Limb (tissue), 2 donors: ENCODE measurements around the gene TNFRSF4.
"Not testable (repeated sequence)": the region's sequence is repeated elsewhere in the genome, so short reads cannot be mapped to it uniquely, and the experiment has no call there.

ENCODE experiments used
- DNase-seq, 2 donors: peaks; one replicate each; pipeline ENCODE4 v3.0.0-alpha.2; 2016; ENCODE audit errors: extremely low spot score in 2 of 2

Gene TNFRSF4

DNA sequence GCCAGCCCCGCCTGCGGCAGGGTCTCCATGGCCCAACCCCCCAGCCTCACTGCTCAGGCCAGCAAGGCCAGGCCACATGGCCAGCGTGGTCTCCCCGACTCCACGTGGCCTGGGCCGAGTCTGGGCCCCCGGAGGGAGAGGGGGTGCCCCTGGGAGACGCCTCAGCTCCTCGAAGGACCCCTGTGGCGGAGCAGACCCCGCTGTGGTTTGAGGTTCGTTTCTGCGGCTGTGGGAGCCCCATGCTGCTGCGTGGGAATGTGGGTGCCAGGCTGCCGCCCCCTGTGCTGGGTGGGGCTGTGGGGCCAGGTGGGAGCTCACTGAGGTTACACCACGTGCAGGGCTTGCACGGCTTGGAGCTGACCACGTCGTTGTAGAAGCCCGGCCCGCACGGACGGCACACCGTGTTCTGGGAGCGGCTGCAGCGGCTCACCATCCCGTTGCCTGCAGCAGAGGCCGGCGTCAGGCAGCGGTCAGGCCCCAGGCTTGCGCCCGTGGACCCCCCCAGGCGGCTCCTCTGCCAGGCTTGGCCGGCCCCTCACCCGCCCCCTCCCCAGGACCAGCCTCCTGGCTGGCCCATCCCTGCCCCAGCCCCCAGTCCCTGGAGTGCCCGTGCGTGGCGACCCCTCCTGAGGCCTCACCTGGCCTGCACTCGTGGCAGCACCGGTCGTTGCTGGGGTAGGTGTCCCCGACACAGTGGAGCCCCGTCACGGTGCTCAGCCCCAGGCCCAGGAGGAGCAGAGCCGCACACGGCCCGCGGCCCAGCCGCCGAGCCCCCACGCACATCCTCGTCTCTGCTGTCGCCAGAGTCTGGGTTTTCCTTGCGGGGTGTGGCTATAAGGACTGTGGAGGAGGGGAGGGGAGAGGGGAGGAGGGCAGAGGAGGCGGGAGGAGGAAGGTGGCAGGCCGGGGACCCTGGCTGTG lies at the start of gene TNFRSF4:
Gene TNFRSF4 (minus strand): TSS at position 809 of the 921 bp plus-strand sequence. CDS start 26 bp downstream, at position 783.
- no peak for DNase-seq

DNA sequence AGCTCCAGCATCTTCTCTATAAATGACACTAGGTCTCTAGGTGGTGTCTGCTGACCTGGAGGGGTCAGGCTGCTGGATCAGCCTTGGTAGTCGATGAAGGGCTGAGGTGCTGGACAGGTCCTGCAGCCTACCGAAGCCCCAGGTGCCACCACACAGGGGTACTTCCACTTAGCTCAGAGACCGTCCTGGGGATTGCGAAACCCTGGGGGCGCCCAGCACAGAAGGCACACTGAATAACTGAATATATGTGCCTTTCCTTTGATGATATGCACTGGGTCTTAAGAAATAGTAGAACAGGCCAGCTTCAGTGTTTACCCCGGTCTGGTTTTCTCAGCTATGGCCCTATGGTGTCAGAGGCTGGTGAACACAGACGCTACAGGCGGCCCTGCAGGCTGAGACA lies 48.8 kb upstream of the TNFRSF4 start:
- DNase-seq, result no peak

DNA sequence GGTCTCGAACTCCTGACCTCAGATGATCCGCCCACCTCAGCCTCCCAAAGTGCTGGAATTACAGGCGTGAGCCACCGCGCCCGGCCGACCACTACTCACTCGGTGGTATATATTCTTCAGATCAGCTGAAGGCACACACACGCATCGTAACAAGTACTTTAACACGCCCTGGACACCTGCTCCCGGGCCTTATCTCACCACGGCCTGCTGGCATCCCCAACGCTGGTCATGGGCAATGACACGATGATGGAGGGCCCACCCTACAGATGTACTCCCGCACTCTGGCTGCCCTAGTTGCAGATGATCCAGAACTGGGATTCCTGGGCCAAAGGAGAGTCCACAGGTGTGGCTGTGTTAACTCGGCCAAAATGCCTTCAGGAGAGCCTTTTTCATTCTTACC lies 48.1 kb upstream of the TNFRSF4 start:
- no peak for DNase-seq

DNA sequence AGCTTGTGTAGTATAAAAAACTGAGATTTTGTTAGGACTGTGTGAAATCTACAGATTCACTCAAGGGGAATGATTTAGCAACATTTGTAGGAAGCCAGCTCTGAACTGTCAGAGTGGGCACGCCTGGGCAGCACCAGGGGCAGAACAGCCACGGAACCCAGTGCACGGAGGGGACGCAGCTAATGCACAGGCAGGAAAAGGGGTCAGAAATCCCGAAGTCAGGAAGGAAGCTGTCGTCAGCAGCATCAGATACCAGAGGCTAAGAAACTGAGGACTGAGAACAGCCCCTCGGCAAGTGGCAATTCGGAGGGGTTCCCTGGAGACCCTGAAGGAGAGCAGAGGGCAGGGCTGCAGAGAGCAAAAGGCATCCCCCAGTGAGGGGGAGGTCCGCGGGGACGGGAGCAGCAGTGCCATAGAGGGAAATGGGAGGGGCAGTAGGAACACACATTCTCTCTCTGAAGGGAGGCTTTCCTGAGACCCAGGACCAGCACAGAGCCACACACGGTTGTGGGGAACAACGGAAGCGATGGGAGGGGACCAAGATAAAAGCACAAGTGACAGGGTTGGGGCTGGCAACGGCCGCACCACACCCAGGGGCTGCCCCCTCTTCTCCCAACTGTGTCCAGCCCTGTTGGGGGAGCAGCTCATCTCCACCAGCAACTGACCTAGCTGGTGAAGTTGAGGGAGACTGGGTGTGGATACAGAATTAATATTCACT lies 47.0 kb upstream of the TNFRSF4 start:
- no peak for DNase-seq

DNA sequence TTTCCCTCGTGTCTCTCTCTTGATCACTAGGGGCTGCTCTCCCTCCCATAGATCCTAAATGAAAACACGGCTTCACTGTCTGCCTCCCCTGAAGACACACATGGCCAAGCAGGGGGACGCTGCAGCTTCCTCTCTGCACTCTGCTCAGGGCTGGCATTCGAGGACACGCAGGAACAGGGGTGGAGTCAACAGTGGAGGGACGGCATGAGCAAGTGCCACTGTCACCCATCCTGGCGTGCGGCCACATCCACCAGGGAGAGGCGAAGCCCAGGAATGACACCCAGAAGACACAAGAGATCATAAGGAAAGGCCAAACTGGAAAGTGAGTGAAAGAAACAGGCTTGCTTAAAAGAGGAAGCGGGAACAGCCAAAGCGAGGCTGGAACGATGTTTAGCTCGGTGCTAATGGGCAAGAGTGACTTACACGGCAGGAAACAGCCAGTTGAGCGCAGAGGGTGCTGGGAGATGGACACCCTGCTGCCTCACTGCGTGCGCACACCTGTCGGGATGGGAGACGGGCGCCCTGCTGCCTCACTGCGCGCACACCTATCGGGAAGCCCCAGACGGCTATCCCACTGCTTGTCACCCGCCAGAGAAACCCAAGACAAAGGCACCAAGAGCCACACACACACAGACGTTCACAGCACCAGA lies 46.1 kb upstream of the TNFRSF4 start:
- no peak for DNase-seq

DNA sequence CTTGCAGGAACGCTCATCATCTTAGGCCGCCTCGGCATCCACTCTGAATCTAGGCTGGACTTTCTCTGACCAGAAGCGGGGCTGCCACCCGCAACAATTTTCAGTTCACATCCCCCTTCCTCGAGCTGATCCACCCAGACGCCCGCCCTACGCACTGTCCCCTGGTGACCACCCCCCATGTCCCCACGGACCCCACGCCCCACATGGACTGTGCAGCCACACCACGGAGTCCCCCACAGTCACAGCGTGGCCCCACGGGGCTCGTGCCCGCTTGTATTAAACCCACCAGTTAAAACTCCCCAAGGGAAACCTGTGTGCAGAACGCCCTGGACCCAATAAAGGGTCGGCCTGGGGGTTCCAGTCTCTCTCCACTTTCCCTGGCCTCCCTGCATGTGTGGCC lies 45.6 kb upstream of the TNFRSF4 start:
- DNase-seq, result no peak

DNA sequence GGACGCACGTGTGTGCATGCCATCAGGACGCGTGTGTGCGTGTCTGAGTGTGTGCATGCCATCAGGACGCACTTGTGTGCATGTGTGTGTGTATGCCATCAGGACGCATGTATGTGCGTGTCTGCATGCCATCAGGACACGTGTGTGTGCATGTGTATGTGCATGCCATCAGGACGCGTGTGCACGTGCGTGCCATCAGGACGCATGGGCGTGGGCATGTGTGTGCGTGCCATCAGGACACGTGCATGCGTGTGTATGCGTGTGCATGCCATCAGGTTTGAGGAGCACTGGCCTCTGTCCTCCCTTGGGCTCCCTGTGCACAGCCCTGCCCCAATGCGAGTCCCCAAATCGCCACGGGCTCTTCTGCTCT lies 45.2 kb upstream of the TNFRSF4 start:
- no peak for DNase-seq

DNA sequence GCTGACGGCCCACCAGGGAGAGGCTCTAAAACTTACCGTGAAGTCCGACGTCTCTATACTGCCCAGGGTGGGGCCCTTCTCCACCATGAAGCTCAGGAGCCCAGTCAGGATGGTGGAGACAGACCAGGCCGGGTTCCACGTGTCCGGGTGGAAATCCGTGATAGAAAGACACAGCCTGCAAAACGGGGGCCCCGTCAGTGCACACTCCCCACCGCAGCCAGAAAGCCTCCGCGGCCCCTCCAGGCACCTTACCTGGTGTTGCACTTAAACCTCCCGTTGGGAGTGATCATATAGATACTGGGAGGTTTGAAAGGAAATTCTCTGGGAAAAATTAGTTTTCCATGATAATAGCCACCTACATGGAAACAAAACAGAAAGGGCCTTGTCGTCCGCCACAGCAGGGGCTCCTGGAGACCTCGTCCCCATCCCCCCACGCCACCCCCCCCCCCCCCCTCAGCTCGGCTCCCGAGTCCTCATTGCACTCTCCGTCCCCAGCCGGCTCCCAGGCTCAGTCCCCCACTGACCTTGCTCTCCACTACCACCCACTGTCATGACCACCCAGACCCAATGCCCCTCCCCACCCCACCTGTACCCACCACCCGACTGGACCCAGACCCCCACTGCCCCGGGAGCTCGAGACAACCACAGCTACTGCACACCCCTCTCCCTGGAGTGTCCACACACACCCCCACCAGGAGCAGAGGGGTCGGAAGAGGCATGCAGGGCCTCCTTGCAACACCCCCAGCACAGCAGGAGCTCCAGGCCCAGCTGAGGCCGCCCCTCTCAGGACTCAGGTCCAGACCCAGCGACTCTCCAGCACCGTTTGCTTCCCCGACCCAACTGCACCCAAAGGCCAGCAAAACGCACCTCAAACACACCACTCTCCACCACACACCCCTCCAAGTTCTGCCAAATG lies 43.3 kb upstream of the TNFRSF4 start:
- no peak for DNase-seq

DNA sequence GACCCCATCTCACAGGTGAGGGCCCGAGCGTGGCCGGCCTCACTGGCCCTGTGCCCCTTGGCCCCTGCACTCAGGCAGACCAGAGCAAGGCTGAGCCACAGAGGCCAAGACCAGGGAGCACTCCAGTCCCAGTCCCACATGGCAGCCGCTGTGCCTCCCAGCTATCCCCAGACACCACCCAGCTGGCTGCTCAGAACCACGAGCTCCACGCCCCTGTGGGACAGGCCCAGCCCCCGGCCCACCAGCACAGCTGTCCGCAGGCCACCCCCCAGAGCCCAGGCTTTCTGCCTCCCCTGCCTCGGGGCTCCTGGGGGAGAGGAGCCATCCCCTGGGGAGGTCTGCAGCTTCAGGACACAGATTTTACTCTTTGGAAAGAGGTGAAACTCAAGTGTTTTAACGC lies 41.7 kb upstream of the TNFRSF4 start:
- DNase-seq, result no peak

DNA sequence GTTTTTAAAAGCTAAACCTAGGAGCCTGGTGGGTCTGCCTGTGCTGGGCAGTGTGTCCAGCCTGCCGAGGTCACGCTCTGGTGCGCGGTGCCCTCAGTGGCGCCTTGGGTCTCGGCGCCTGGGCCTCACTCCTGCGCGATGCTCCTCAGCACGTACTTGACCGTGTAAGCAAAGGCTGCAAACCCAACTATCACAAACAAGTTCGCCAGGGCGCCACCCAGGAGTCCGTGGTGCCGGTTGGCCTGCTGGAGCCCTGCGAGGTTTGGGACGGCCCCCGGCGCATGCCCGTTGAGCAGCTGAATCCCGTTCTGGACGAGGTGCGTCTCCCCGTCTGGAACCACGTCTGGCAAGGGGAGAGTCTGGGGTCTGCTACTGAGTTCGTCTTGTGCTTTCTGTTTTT lies 41.1 kb upstream of the TNFRSF4 start:
- DNase-seq, result no peak

DNA sequence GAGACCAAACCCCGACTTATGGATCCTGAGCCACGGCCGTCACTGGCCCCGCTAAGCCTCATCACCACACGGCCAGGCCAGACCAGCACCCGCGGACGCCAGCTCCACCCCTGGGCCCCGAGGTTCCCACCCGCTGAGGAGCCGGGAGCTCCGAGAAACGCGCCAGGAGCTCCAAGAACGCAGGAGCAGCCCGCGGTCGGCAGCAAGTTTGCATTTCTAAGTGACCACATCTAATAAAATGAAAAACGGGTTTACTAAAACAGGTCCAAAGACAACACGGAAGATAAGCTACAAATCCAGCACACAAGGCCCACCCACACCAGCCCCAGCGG lies 40.7 kb upstream of the TNFRSF4 start:
- no peak for DNase-seq

DNA sequence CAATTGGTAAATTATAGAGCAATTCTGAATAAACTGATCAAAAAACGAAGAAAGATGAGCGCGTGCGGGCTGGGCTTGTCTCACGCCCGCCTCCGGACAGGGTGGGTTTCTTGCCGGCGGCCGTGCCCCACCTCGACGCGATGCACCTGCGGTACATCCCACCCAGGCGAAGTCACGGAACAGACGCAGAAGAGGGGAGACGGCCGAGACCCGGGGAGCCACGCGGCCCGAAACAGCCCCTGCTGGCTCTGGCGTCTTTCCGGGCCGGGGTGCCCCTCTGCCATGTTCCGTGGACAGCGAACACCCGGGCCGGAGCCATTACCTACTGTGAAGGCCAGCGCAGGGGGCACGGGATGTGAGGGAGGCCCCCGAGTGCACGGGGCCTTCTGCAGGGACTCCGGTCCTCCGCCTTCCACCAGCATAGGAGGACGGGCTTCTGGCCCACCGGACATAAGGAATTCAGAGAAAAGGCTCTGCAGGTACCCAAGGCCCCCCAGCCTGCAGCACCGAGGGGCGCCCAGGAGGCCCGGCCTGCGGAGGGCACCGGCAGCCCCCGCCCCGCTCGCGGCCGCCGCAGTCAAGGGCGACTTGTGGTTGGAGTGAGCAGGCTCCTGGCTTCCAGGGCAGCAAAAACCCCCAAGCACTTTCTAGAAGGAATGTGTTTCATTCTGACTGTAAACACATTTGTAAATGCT lies 40.2 kb upstream of the TNFRSF4 start:
- no peak for DNase-seq

DNA sequence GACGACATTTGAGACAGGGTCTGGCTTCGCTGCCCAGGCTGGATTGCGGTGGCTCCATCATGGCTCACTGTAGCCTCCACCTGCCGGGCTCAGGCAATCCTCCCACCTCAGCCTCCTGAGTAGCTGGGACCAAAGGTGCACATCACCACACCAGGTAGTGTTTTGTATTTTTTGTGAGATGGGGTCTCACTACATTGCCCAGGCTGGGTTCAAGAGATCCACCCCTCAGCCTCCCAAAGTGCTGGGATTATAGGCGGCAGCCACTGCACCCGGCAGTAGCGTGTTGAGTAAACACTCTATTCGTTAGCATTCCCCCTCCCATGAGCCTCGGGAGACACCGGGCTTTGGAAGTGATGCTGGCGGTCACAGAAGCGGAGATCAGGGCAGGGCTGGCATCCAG lies 39.4 kb upstream of the TNFRSF4 start:
- DNase-seq, result no peak

DNA sequence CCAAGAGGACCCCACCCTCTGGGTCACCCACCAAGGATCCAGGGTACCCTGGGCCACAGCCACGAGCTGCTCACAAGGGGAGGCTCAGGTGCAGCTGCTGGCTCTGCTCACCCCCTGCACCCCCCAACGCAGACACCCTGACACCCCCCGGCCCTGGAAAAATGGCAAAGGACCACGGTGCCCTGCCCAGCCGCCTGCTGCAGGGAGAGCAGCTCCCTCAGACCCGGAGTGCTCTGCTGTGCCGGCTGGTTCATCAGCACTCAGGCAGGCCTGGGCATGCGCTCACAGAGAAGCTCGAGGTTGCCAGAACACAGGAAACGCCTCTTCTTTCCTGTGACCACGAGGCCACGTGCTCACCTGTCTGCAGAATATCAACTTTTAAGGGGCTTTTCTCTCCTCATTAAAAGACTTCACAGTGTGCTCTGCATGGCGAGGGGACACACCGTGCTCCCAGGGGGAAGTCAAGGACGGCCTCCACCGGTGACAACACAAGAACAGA lies 36.9 kb upstream of the TNFRSF4 start:
- no peak for DNase-seq

DNA sequence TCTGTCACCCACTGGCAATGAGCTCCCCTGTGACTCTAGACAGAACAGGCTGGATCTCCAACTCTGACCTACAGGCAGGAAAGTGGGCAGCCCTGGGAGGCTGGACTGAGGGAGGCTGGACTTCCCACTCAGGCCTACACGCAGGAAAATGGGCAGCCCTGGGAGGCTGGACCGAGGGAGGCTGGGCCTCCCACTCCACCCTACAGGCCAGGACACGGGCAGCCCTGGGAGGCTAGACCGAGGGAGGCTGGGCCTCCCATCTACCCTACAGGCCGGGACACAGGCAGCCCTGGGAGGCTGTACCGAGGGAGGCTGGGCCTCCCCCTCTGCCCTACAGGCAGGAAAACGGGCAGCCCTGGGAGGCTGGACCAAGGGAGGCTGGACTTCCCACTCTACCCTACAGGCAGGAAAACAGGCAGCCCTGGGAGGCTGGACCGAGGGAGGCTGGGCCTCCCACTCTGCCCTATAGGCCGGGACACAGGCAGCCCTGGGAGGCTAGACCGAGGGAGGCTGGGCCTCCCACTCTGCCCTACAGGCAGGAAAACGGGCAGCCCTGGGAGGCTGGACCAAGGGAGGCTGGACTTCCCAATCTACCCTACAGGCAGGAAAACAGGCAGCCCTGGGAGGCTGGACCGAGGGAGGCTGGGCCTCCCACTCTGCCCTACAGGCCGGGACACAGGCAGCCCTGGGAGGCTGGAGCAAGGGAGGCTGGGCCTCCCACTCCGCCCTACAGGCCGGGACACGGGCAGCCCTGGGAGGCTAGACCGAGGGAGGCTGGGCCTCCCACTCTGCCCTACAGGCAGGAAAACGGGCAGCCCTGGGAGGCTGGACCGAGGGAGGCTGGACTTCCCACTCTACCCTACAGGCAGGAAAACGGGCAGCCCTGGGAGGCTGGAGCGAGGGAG lies 34.3 kb upstream of the TNFRSF4 start:
- DNase-seq, result not testable (repeated sequence)

DNA sequence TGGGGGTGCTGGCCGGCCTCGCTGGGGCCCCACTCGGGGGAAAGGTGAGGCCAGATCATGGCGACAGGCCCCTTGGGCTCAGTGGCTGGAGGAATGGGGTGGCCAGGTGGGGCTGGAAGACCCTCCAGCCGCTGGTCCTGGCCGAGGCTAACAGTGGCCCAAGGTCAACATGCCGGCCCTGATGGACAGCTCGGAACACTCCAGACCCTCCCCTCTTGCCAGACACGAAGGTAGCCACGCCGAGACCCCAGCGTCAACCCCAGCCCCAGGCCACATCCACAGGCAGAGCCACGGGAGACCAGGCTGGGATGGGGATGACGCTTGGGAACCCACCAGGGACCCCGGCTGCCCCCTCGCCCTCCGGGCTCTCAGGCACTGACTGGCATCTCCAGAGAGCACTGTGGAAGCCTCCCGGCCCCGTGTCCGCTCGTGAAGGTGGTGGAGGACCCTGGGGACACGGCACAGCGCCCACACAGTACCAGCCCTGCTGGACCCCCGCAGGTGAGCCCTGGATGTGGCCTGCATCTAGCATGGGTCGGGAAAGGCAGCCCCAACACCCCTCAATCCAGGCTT lies 33.5 kb upstream of the TNFRSF4 start:
- DNase-seq, result no peak

DNA sequence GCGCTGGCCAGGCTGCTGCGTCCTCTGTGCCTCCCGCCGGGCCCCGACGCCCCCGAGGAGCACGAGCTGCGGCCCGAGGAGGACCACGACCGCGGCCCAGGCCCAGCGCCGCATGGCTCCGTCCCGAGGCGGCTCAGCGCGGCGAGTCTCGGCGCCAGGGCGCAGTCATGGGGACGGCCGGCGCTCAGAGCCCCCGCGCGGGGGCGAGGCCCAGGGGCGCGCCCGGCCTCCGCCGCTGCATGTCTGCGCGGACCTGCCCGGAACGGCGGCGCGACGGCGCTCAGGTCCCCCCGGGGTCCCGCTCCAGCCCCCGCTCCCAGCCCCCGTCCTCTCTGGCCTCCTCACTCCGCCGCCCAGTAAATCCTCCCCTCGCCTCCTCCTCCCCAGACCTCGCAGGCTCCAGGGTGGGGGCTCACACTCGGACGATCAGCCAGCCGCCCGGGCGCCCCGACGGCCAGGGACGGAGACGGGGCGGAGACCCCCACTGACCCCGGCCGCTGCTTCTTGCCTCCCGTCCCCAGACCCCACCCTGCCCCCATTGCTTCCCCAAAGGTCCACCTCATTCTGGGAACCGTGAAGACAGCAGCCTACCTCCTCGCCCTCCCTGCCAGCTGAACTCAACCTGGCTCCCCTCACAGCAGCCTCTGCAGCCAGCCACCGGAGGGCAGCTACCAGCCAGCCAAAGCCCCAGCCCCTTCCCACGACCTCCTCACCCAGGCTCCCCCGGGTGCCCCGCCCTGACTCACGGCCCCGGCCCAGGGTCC lies 32.8 kb upstream of the TNFRSF4 start, which contains the start of gene C1QTNF12:
Gene C1QTNF12 (minus strand): TSS at position 146 of the 764 bp plus-strand sequence. CDS start 32 bp downstream, at position 114.
- DNase-seq, result no peak
